BJ (cell line): ENCODE data around the gene HNRNPA3. TPM values are rescaled to one million over a fixed set of nuclear protein-coding genes. Genes with fewer than 3 reads are reported as not detected.

Source experiments
- CTCF ChIA-PET: fragments of 350-600 bp; formaldehyde crosslinking; extraction: SDS; loops from one replicate; lab custom pipeline; 2021; ENCODE audit warnings: antibody characterized with exemption, inconsistent platforms; lab: Yijun Ruan, JAX
- POLR2A ChIA-PET: fragments of 300-600 bp; sonication (Branson Sonifier 250); formaldehyde crosslinking; extraction: SDS; loops from one replicate; lab custom pipeline; 2021; ENCODE audit warnings: antibody characterized with exemption; lab: Charles Lee
- DNase-seq: peaks from one replicate; pipeline ENCODE4 v3.0.0-alpha.2; 2011; ENCODE audit warnings: low read depth
- H3K27me3 ChIP-seq: 2 replicates; pipeline ENCODE4 v1.6.0; 2011; ENCODE audit warnings: low read length; ENCODE audit not compliant: control insufficient read depth, insufficient read depth
- H3K36me3 ChIP-seq: 2 replicates; pipeline ENCODE4 v1.5.1; 2011; ENCODE audit warnings: low read length; ENCODE audit not compliant: control insufficient read depth, insufficient read depth
- H3K4me3 ChIP-seq: 2 replicates; pipeline ENCODE4 v1.5.1; 2011; ENCODE audit warnings: low read depth, mild to moderate bottlenecking, control low read depth, low read length
- CTCF ChIP-seq: IDR thresholded peaks from 2 replicates; pipeline ENCODE4 v1.5.1; 2011; ENCODE audit warnings: low read depth, mild to moderate bottlenecking, control low read depth, inconsistent platforms, low read length, moderate library complexity; ENCODE audit not compliant: insufficient read depth
- polyA plus RNA-seq: library from polyadenylated mRNA; depleted of rRNA; stranded (reverse); fragments of >200 nt; gene quantifications from 2 replicates; pipeline ENCODE4 v1.2.3, GENCODE V29; 2011; rRNA removed
- small RNA-seq: library from RNA; depleted of rRNA; stranded (forward); fragments of <200 nt; gene quantifications from one replicate; pipeline ENCODE3, GENCODE V24; 2012; ENCODE audit warnings: low replicate concordance, low read depth; ENCODE audit not compliant: insufficient read length

The HNRNPA3 gene
- polyA plus RNA-seq, 1 experiment = 31.8 TPM

- TF ChIP-seq CTCF = no peak
- H3K4me3 ChIP-seq = no peak overlapping the region
- CTCF ChIA-PET = interaction anchor here (1.1 to 2.1 kb wide), 4 partner anchors 10 to 108 kb away, joined by 3 to 8 read pairs (median 4); no protein-coding TSS in a partner anchor
- no peak for DNase-seq
- H3K36me3 ChIP-seq = no peaks in the 10 kb centered on the region
- H3K27me3 ChIP-seq = no peaks in the 10 kb centered on the region
- POLR2A ChIA-PET = no interaction called here
Observed at GRCh38 chr2:177273408-177273807, 60.8 kb downstream of the HNRNPA3 start.

Small RNA genes within 50 kb of the gene (small RNA-seq; reads per million reads assigned to genes)
- gene MIR3128 (not detected), gene RF00019 (not detected)

Other genes with a start within 250 kb of the HNRNPA3 start
- 109 and 128 TPM in 2 replicates for gene NFE2L2, start 51.9 kb downstream of the HNRNPA3 start, polyA plus RNA-seq
- gene AGPS, start 180.0 kb downstream of the HNRNPA3 start, polyA plus RNA-seq = 6.9 and 18.5 TPM in 2 replicates